H1 (cell line): ENCODE data around the gene WDR77. TPM values are rescaled to one million over a fixed set of nuclear protein-coding genes. Genes with fewer than 3 reads are reported as not detected.

Source experiments
- CTCF ChIA-PET: fragments of 300-600 bp; sonication (Branson Sonifier 250); formaldehyde crosslinking; loops from one replicate; lab custom pipeline; 2021; ENCODE audit not compliant: partially characterized antibody; lab: Charles Lee
- POLR2A ChIA-PET: fragments of 300-600 bp; sonication (Branson Sonifier 250); formaldehyde crosslinking; loops from one replicate; lab custom pipeline; 2021; ENCODE audit warnings: inconsistent platforms; ENCODE audit not compliant: partially characterized antibody; lab: Charles Lee
- DNase-seq, 2 experiments: peaks; one replicate each; pipeline versions ENCODE4 v3.0.0 to v3.0.0-alpha.2; 2010 to 2022; ENCODE audit warnings: low spot score in 2 of 2, low read depth in 1 of 2, mixed read lengths in 1 of 2
- FAIRE-seq: peaks from 2 replicates; lab custom pipeline; 2011; peaks lifted over from hg19 to GRCh38; lab: Jason Lieb, UNC
- H2AFZ ChIP-seq: 2 replicates; pipeline ENCODE4 v1.8.1; 2012; ENCODE audit warnings: low read length, inconsistent platforms
- H2AK5ac ChIP-seq: 2 replicates; pipeline ENCODE4 v1.6.1; 2013; ENCODE audit warnings: low read depth, low read length
- H2BK120ac ChIP-seq: replicated peaks from 2 replicates; pipeline ENCODE3; 2013; ENCODE audit warnings: low read depth, low read length, inconsistent platforms
- H2BK12ac ChIP-seq: 2 replicates; pipeline ENCODE4 v1.6.1; 2013; ENCODE audit warnings: low read depth, low read length
- H2BK15ac ChIP-seq: 2 replicates; pipeline ENCODE4 v1.6.1; 2013; ENCODE audit warnings: low read length
- H2BK20ac ChIP-seq: 2 replicates; pipeline ENCODE4 v1.6.1; 2013; ENCODE audit warnings: low read length
- H2BK5ac ChIP-seq: 2 replicates; pipeline ENCODE4 v1.6.1; 2013; ENCODE audit warnings: low read depth, low read length
- H3K14ac ChIP-seq: 2 replicates; pipeline ENCODE4 v1.6.1; 2013; ENCODE audit warnings: inconsistent platforms; ENCODE audit not compliant: insufficient read length
- H3K18ac ChIP-seq: 2 replicates; pipeline ENCODE4 v1.6.1; 2013; ENCODE audit warnings: low read length; ENCODE audit errors: extremely low read depth
- H3K23ac ChIP-seq: 2 replicates; pipeline ENCODE4 v1.6.1; 2013; ENCODE audit warnings: inconsistent platforms; ENCODE audit not compliant: insufficient read length
- H3K23me2 ChIP-seq: 2 replicates; pipeline ENCODE4 v1.6.1; 2013; ENCODE audit warnings: low read depth, low read length
- H3K27ac ChIP-seq: 2 replicates; pipeline ENCODE4 v1.6.1; 2011; ENCODE audit warnings: low read depth, low read length, inconsistent platforms
- H3K27me3 ChIP-seq, 4 experiments: replicated peaks in 1 of 4; 1 replicate in 1 of 4; 2 replicates in 3 of 4; pipeline versions ENCODE4 v1.6.1 to v1.8.1; 2011 to 2013; ENCODE audit warnings: low read length in 3 of 4, mild to moderate bottlenecking in 3 of 4, inconsistent platforms in 2 of 4, mixed read lengths in 2 of 4, moderate library complexity in 1 of 4; ENCODE audit not compliant: control insufficient read depth in 3 of 4, insufficient read depth in 3 of 4; ENCODE audit errors: extremely low read depth in 1 of 4
- H3K36me3 ChIP-seq, 4 experiments: 2 replicates each; pipeline versions ENCODE4 v1.6.1 to v1.8.1; 2011 to 2013; ENCODE audit warnings: mild to moderate bottlenecking in 4 of 4, low read length in 3 of 4, moderate library complexity in 2 of 4, control low read depth in 1 of 4, inconsistent platforms in 1 of 4; ENCODE audit not compliant: insufficient read depth in 4 of 4, control insufficient read depth in 2 of 4
- H3K4ac ChIP-seq: replicated peaks from 2 replicates; pipeline ENCODE3; 2013; ENCODE audit warnings: low read length, low read depth, mixed read lengths, inconsistent platforms; ENCODE audit not compliant: insufficient read length
- H3K4me1 ChIP-seq, 4 experiments: replicated peaks in 1 of 4; 1 replicate in 1 of 4; 2 replicates in 3 of 4; pipeline versions ENCODE4 v1.6.1 to v1.8.1; 2011 to 2013; ENCODE audit warnings: low read length in 3 of 4, inconsistent platforms in 2 of 4, mixed read lengths in 1 of 4; ENCODE audit not compliant: insufficient read depth in 4 of 4, control insufficient read depth in 3 of 4
- H3K4me2 ChIP-seq, 2 experiments: 2 replicates each; pipeline versions ENCODE4 v1.6.1 to v1.8.1; 2011 to 2013; ENCODE audit warnings: low read depth in 2 of 2, low read length in 2 of 2, control low read depth in 1 of 2, inconsistent platforms in 1 of 2, mild to moderate bottlenecking in 1 of 2; ENCODE audit not compliant: insufficient read depth in 1 of 2
- H3K4me3 ChIP-seq, 4 experiments: fragments of 200-600, 300-600 bp in 1 of 4; sonication (generic), shearing (Covaris generic), sonication (Bioruptor Twin) in 1 of 4; 2 replicates each; pipeline versions ENCODE4 v1.5.1 to v1.8.1; 2011 to 2016; ENCODE audit warnings: low read length in 4 of 4, low read depth in 3 of 4, control low read depth in 2 of 4, inconsistent platforms in 2 of 4, mild to moderate bottlenecking in 2 of 4, mixed read lengths in 1 of 4, moderate library complexity in 1 of 4; ENCODE audit not compliant: insufficient read depth in 2 of 4; ENCODE audit errors: extremely low read depth in 1 of 4
- H3K56ac ChIP-seq: replicated peaks from 2 replicates; pipeline ENCODE3; 2013; ENCODE audit warnings: low read depth, mild to moderate bottlenecking, mixed read lengths, low read length, inconsistent platforms; ENCODE audit not compliant: insufficient read length
- H3K79me1 ChIP-seq: 2 replicates; pipeline ENCODE4 v1.6.1; 2013; ENCODE audit warnings: low read depth, low read length, control low read depth
- H3K79me2 ChIP-seq, 2 experiments: 2 replicates each; pipeline versions ENCODE4 v1.6.1 to v1.8.1; 2012 to 2013; ENCODE audit warnings: low read length in 2 of 2, mild to moderate bottlenecking in 2 of 2, inconsistent platforms in 1 of 2; ENCODE audit not compliant: insufficient read depth in 2 of 2, control insufficient read depth in 1 of 2
- H3K9ac ChIP-seq, 4 experiments: replicated peaks in 1 of 4; 1 replicate in 1 of 4; 2 replicates in 3 of 4; pipeline versions ENCODE4 v1.6.1 to v1.8.1; 2011 to 2013; ENCODE audit warnings: low read depth in 3 of 4, low read length in 3 of 4, control low read depth in 2 of 4, mild to moderate bottlenecking in 2 of 4, moderate library complexity in 2 of 4, inconsistent platforms in 1 of 4; ENCODE audit errors: extremely low read depth in 1 of 4
- H3K9me3 ChIP-seq, 2 experiments: 2 replicates each; pipeline versions ENCODE4 v1.6.1 to v1.8.1; 2012 to 2013; ENCODE audit warnings: mild to moderate bottlenecking in 2 of 2, moderate library complexity in 2 of 2, control low read depth in 1 of 2, inconsistent platforms in 1 of 2, low read depth in 1 of 2, low read length in 1 of 2, mixed read lengths in 1 of 2; ENCODE audit not compliant: insufficient read depth in 2 of 2
- H4K20me1 ChIP-seq, 2 experiments: replicated peaks in 1 of 2; 2 replicates each; pipeline versions ENCODE3 to v1.8.1; 2011 to 2013; ENCODE audit warnings: inconsistent platforms in 2 of 2, low read length in 2 of 2, mild to moderate bottlenecking in 1 of 2; ENCODE audit not compliant: insufficient read depth in 2 of 2, control insufficient read depth in 1 of 2
- H4K5ac ChIP-seq: 2 replicates; pipeline ENCODE4 v1.6.1; 2013; ENCODE audit warnings: low read length, low read depth, mixed read lengths, inconsistent platforms; ENCODE audit not compliant: insufficient read length
- H4K8ac ChIP-seq: 2 replicates; pipeline ENCODE4 v1.8.0; 2013; ENCODE audit warnings: mild to moderate bottlenecking, moderate library complexity, low read length, inconsistent platforms; ENCODE audit not compliant: insufficient read depth; ENCODE audit errors: extremely low read depth
- H4K91ac ChIP-seq: replicated peaks from 2 replicates; pipeline ENCODE3; 2013; ENCODE audit warnings: low read length, mixed read lengths, inconsistent platforms; ENCODE audit not compliant: insufficient read length
- CHD1 ChIP-seq: IDR thresholded peaks from 2 replicates; pipeline ENCODE4 v1.6.1; 2012; ENCODE audit warnings: low read depth, low read length, improper control_type of control experiment
- CTBP2 ChIP-seq: IDR thresholded peaks from 2 replicates; pipeline ENCODE4 v1.7.0; 2011; ENCODE audit warnings: borderline replicate concordance, mild to moderate bottlenecking, moderate library complexity, mixed read lengths, low read length; ENCODE audit not compliant: insufficient read depth, insufficient read length
- E2F6 ChIP-seq: IDR thresholded peaks from 2 replicates; pipeline ENCODE4 v1.6.1; 2012; ENCODE audit warnings: inconsistent platforms
- HDAC2 ChIP-seq, 2 experiments: fragments of 300-600 bp in 1 of 2; sonication (generic) in 1 of 2; IDR thresholded peaks; 2 replicates each; pipeline ENCODE4 v1.6.1; 2011 to 2012; ENCODE audit warnings: low read depth in 2 of 2, low read length in 2 of 2, mild to moderate bottlenecking in 2 of 2, moderate library complexity in 2 of 2, borderline replicate concordance in 1 of 2, inconsistent platforms in 1 of 2
- JUND ChIP-seq: IDR thresholded peaks from 2 replicates; pipeline ENCODE4 v1.6.1; 2011; ENCODE audit warnings: mild to moderate bottlenecking, improper control_type of control experiment, low read length
- KDM5A ChIP-seq: fragments of 200-600 bp; IDR thresholded peaks from 2 replicates; pipeline ENCODE4 v1.7.1; 2012; ENCODE audit warnings: mild to moderate bottlenecking, low read length, inconsistent platforms, mixed read lengths
- MAX ChIP-seq: IDR thresholded peaks from 2 replicates; pipeline ENCODE4 v1.6.1; 2012; ENCODE audit warnings: inconsistent platforms
- NRF1 ChIP-seq: IDR thresholded peaks from 2 replicates; pipeline ENCODE4 v1.6.1; 2011; ENCODE audit warnings: mild to moderate bottlenecking, low read depth, low read length, improper control_type of control experiment
- RBBP5 ChIP-seq: IDR thresholded peaks from 2 replicates; pipeline ENCODE4 v1.7.1; 2012; ENCODE audit warnings: low read depth, mild to moderate bottlenecking, inconsistent platforms, low read length, moderate library complexity, borderline replicate concordance
- SUZ12 ChIP-seq: fragments of 200-600 bp; sonication (generic); IDR thresholded peaks from 2 replicates; pipeline ENCODE4 v1.6.1; 2012; ENCODE audit warnings: mild to moderate bottlenecking, inconsistent platforms, low read length, moderate library complexity, mixed read lengths
- TAF7 ChIP-seq: optimal IDR thresholded peaks from 2 replicates; pipeline ENCODE3; 2011; ENCODE audit warnings: low read depth, mild to moderate bottlenecking, inconsistent platforms, low read length, moderate library complexity, borderline replicate concordance
- TEAD4 ChIP-seq: IDR thresholded peaks from 2 replicates; pipeline ENCODE4 v1.6.1; 2012; ENCODE audit warnings: low read depth, low read length, inconsistent platforms, mixed read lengths
- WGBS, 2 experiments: shearing (Covaris generic) in 1 of 2; methylation state at CpG; one replicate each; pipeline versions ENCODE4 v1.1.6 to v1.1.7; 2013 to 2015; ENCODE audit warnings: low lambda C conversion rate in 2 of 2, mixed read lengths in 2 of 2, inconsistent platforms in 1 of 2, low coverage in 1 of 2, missing lambda C conversion rate in 1 of 2; ENCODE audit not compliant: insufficient replicate concordance in 2 of 2, insufficient coverage in 1 of 2, insufficient read length in 1 of 2; ENCODE audit errors: extremely low coverage in 1 of 2, missing lambda C conversion rate in 1 of 2; 5-methylcytosine and 5-hydroxymethylcytosine counted together
- polyA plus RNA-seq, 7 experiments: library from polyadenylated mRNA; depleted of rRNA in 3 of 7; stranded (reverse) in 5 of 7; unstranded in 2 of 7; fragments of >200 nt in 5 of 7; fragments of 200-250 nt in 2 of 7; gene quantifications; 1 replicate in 5 of 7; 2 replicates in 1 of 7; 4 replicates in 1 of 7; pipeline versions ENCODE4 v1.2.1 to v1.2.3, GENCODE V29; 2011 to 2013; ENCODE audit warnings: missing spikeins in 2 of 7, mixed read lengths in 2 of 7
- total RNA-seq: library from RNA; stranded (reverse); fragmentation: NEBNext Ultra II Directional; extraction: Animal tissue kit (Norgen Biotek cat#: 25700); gene quantifications from 2 replicates; pipeline ENCODE4 v1.2.1, GENCODE V29; 2021

The WDR77 gene
- total and polyA plus RNA-seq, 2 of the 8 experiments (the other 6 are each of a cell fraction or from before 2014, with no cell fraction given) = 66.0 to 156 TPM

GRCh38 chr1:111463029-111463683, 14.1 kb upstream of the WDR77 start:
- no peak overlapping the region for H2BK20ac ChIP-seq
- H4K5ac ChIP-seq = no peak overlapping the region
- H3K36me3 ChIP-seq = peaks cover 4 to 39% (median 20%) of the 10 kb centered on the region in 4 experiments; a peak in 7 of 8 replicates
- ChIA-PET POLR2A (interaction anchor here (1.5 to 2.2 kb wide), 3 partner anchors 11 to 14 kb away, joined by 3 to 13 read pairs (median 5); partner anchors contain the start of gene WDR77), CTCF (interaction anchor here (0.6 to 1.5 kb wide), 8 partner anchors 10 to 896 kb away, joined by 3 to 4 read pairs (median 3); no protein-coding TSS in a partner anchor)
- no peak overlapping the region for H3K18ac ChIP-seq
- H2BK15ac ChIP-seq = no peak overlapping the region
- H3K56ac ChIP-seq = no peak overlapping the region
- H3K9me3 ChIP-seq = no peaks in the 10 kb centered on the region
- H4K20me1 ChIP-seq = no peaks in the 10 kb centered on the region
- H4K91ac ChIP-seq = no peak overlapping the region
- FAIRE-seq (no peak), DNase-seq (no peak)
- H2BK5ac ChIP-seq = no peak overlapping the region
- no peak overlapping the region for H3K23ac ChIP-seq
- 87% methylated on average over 4 of the region's 4 CpGs; no CpG with 5 or more reads in 1 of the 2 experiments for WGBS, 2 experiments
- H3K79me2 ChIP-seq = no peaks in the 10 kb centered on the region
- H3K79me1 ChIP-seq = no peaks in the 10 kb centered on the region
- no peak overlapping the region for H3K9ac ChIP-seq
- no peaks in the 10 kb centered on the region for H3K4me1 ChIP-seq
- H2BK120ac ChIP-seq = no peak overlapping the region
- no peak overlapping the region for H2AK5ac ChIP-seq
- H3K14ac ChIP-seq = no peak overlapping the region
- no peak overlapping the region for H4K8ac ChIP-seq
- H3K23me2 ChIP-seq = no peaks in the 10 kb centered on the region
- no peak overlapping the region for H2AFZ ChIP-seq
- H3K27ac ChIP-seq = no peak overlapping the region
- H3K4ac ChIP-seq = no peak overlapping the region
- no peaks in the 10 kb centered on the region for H3K27me3 ChIP-seq
- no peak overlapping the region for H3K4me3 ChIP-seq
- H3K4me2 ChIP-seq = no peak overlapping the region
- H2BK12ac ChIP-seq = no peak overlapping the region
- TF ChIP-seq JUND (no peak), TEAD4 (no peak), RBBP5 (no peak), TAF7 (no peak), CTBP2 (no peak), HDAC2 (IDR thresholded peaks at IDR 0.05; ENCODE audit: borderline replicate concordance in 1 of 2, low read depth in 2 of 2, low read length in 2 of 2) (no peak), CHD1 (no peak), MAX (no peak), KDM5A (no peak), E2F6 (no peak), SUZ12 (no peak), NRF1 (no peak)
